ENCODE measurements around the gene TMEM237. TPM values are rescaled to one million over a fixed set of nuclear protein-coding genes. Genes with fewer than 3 reads are reported as not detected.

TMEM237 gene
- total and polyA plus RNA-seq, 4 donors, result 1.2 to 5.2 (median 2.2) TPM

- no peak for DNase-seq (ENCODE audit: low spot score)
- no peak for TF ChIP-seq CTCF (IDR thresholded peaks at IDR 0.05; ENCODE audit: low read depth, low read length, missing input control)
- no peak for TF ChIP-seq HNF4G (IDR thresholded peaks at IDR 0.05)
- no peak for TF ChIP-seq MAX (IDR thresholded peaks at IDR 0.05)
- TF ChIP-seq REST (IDR thresholded peaks at IDR 0.05), result no peak
- no peak for TF ChIP-seq RAD21 (IDR thresholded peaks at IDR 0.05)
- TF ChIP-seq NR2F2 (IDR thresholded peaks at IDR 0.05), result no peak
- TF ChIP-seq TAF1 (conservative IDR thresholded peaks at IDR 0.05), result no peak
- H3K4me3 ChIP-seq (ENCODE audit: low read depth in 1 of 3, low read length in 3 of 3), result no peak overlapping the region
- H3K9ac ChIP-seq (ENCODE audit: low read depth in 1 of 2, low read length in 2 of 2), result no peak overlapping the region
- peaks cover 0 to 3% (median 0%) of the 10 kb centered on the region in 4 donors for H3K36me3 ChIP-seq (ENCODE audit: control insufficient read depth in 4 of 4, insufficient read depth in 3 of 4, low read depth in 1 of 4, low read length in 3 of 4)
- 98% methylated on average over 8 of the region's 8 CpGs for WGBS
- no peaks in the 10 kb centered on the region for H3K4me1 ChIP-seq (ENCODE audit: control insufficient read depth in 4 of 4, insufficient read depth in 4 of 4, low read length in 3 of 4)
- H3K27ac ChIP-seq (ENCODE audit: low read depth in 1 of 2, low read length in 2 of 2), result no peak overlapping the region
- no peaks in the 10 kb centered on the region for H3K27me3 ChIP-seq (ENCODE audit: control insufficient read depth in 4 of 4, insufficient read depth in 4 of 4, low read length in 3 of 4)
- H3K9me3 ChIP-seq (ENCODE audit: control insufficient read depth in 4 of 4, low read length in 3 of 4), result no peaks in the 10 kb centered on the region
Measured at GRCh38 chr2:201631041-201631440, 12.3 kb downstream of the TMEM237 start.

GRCh38 chr2:201630577-201630976, 12.7 kb downstream of the TMEM237 start:
- 83% methylated on average over 2 of the region's 2 CpGs for WGBS
- Histone ChIP-seq H3K9ac (ENCODE audit: low read depth in 1 of 2, low read length in 2 of 2) (no peak overlapping the region), H3K27ac (ENCODE audit: low read depth in 1 of 2, low read length in 2 of 2) (no peak overlapping the region), H3K4me3 (ENCODE audit: low read depth in 1 of 3, low read length in 3 of 3) (no peak overlapping the region), H3K4me1 (ENCODE audit: control insufficient read depth in 4 of 4, insufficient read depth in 4 of 4, low read length in 3 of 4) (no peaks in the 10 kb centered on the region), H3K36me3 (ENCODE audit: control insufficient read depth in 4 of 4, insufficient read depth in 3 of 4, low read depth in 1 of 4, low read length in 3 of 4) (peaks cover 0 to 3% (median 0%) of the 10 kb centered on the region in 4 donors), H3K9me3 (ENCODE audit: control insufficient read depth in 4 of 4, low read length in 3 of 4) (no peaks in the 10 kb centered on the region), H3K27me3 (ENCODE audit: control insufficient read depth in 4 of 4, insufficient read depth in 4 of 4, low read length in 3 of 4) (no peaks in the 10 kb centered on the region)
- no peak for DNase-seq (ENCODE audit: low spot score)
- no peak for TF ChIP-seq FOXA1 (IDR thresholded peaks at IDR 0.05)
- no peak for TF ChIP-seq HNF4A (conservative IDR thresholded peaks at IDR 0.05)
- TF ChIP-seq HNF4G (IDR thresholded peaks at IDR 0.05), result no peak
- TF ChIP-seq YY1 (IDR thresholded peaks at IDR 0.05), result no peak
- TF ChIP-seq JUND (IDR thresholded peaks at IDR 0.05), result no peak
- no peak for TF ChIP-seq ATF3 (IDR thresholded peaks at IDR 0.05)
- no peak for TF ChIP-seq TAF1 (conservative IDR thresholded peaks at IDR 0.05)
- no peak for TF ChIP-seq RXRA (IDR thresholded peaks at IDR 0.05)
- TF ChIP-seq GABPA (IDR thresholded peaks at IDR 0.05 in 1 of 2, conservative IDR thresholded peaks at IDR 0.05 in 1 of 2), result no peak
- no peak for TF ChIP-seq CTCF (IDR thresholded peaks at IDR 0.05; ENCODE audit: low read depth, low read length, missing input control)
- TF ChIP-seq REST (IDR thresholded peaks at IDR 0.05), result no peak
- TF ChIP-seq RAD21 (IDR thresholded peaks at IDR 0.05), result no peak
- TF ChIP-seq EGR1 (IDR thresholded peaks at IDR 0.05; ENCODE audit: low read depth in 2 of 2), result no peak
- TF ChIP-seq FOXA2 (IDR thresholded peaks at IDR 0.05), result no peak
- no peak for TF ChIP-seq MAX (IDR thresholded peaks at IDR 0.05)

All from liver (tissue), 9 donors.